GM18870 (cell line): ENCODE results near the gene NUDCD3.

Experiments used
- ATAC-seq: cut with Tn5 transposase; IDR thresholded peaks from one replicate; pipeline ENCODE4 v1.9.1; 2021; ENCODE audit warnings: moderate library complexity; ENCODE audit not compliant: unreplicated experiment

The NUDCD3 gene

DNA sequence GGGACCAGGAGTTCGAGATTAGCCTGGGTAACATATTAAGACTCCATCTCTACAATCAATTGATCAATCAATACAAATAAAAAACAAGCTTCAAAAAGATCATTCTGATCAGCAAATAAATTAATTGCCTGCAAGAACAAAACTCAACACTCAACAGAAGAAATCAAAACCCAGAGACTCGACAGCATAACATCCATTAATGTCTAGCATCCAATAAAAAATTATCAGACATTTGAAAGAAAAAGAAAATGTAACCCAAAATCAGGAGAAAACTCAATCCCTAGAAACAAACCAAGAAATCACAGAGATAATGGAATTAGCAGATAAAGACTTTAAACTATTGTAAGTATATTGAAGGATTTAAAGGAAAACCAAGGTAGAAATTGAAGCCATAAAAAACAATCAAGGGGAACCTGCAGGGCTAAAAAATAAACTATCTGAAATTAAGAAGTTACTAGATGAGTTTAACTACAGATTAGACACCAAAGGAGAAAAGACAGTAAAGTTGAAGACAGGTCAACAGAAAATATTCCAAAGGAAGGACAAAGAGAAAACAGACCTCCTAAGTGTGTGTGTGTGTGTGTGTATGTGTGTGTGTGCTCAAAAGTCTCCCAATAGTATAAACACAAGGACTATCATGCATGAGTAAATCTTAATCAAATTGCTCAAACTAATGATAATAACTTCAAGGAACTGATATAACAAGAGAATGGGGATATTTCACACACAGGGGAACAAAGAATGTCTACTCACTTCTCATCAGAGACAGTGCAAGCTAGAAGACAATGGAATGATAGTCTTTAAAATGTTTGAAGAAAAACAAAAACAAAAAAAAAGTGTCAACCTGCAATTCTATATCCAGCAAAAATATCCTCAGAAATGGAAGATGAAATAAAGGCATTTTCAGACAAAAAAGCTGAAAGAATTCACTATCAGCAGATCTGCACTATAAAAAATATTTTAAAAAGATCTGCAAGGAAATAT, 7.7 kb downstream of the NUDCD3 start:
- ATAC-seq: no peak

DNA sequence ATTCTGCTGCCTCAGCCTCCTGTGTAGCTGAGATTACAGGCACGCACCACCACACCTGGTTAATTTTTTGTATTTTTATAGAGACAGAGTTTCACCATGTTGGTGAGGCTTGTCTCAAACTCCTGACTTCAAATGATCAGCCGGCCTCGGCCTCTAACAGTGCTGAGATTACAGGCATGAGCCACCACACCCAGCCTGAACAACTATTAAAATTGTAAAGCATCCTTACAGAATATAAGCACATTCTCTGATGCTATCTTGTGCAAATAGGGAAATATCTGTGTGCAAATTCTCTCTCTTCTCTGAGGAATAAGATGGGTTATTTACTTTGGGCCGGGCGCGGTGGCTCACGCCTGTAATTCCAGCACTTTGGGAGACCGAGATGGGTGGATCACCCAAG, 12.5 kb downstream of the NUDCD3 start:
- ATAC-seq: no peak

GRCh38 chr7:44477063-44477830, 13.2 kb downstream of the NUDCD3 start:
- ATAC-seq: no peak

- ATAC-seq: no peak
These were observed 14.1 kb downstream of the NUDCD3 start for GRCh38 chr7:44476313-44476712.

GRCh38 chr7:44473295-44473694, 17.2 kb downstream of the NUDCD3 start:
- ATAC-seq: no peak

GRCh38 chr7:44472843-44473242, 17.6 kb downstream of the NUDCD3 start:
- ATAC-seq: no peak

DNA sequence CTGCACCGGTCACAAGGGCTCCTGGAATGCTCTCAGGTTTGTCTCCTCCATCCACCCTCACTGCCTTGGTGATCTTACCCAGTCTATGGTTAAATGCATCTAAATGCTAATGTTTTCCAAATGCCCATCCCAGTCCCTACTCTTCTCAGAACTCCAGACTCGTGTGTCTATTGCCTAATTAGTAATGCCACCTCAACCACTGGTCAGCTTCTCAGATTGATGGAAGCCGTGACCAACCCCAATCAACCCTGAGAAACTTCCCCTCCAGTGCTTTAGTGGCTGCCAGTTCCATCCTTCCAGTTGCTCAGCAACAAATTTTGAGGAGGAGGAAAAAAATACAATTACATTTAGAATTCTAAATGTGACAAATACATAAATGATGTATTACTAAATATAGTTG, 18.6 kb downstream of the NUDCD3 start:
- no peak for ATAC-seq

- no peak for ATAC-seq
These were observed 19.0 kb downstream of the NUDCD3 start for GRCh38 chr7:44471436-44471835.

DNA sequence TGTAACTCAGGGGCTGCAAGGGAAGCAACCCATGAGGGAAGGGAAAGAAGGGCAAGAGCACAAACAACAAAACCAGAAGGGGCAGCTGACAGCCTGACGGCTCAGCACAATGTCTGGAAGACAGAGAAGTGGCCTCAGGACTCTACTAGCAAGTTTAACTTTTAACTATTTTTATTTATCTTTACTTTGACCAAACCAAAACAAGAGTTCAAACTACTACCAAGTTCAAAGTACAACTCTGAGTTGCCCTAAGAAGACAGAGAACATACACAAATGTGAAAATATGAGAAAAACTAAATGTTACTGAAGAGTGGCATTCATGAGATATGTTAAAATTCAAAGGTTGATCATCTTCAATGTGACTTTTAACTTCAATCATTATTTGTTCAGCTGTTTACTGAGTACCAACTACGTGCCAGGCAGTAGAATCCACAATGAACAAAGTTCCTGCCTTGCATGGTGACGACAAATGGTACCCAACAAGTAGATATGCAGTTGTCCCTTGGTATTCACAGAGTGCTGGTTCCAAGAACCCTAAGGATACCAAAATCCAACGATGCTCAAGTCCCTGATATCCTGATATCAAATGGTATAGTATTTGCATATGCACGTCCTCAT, 19.7 kb downstream of the NUDCD3 start:
- ATAC-seq: no peak

DNA sequence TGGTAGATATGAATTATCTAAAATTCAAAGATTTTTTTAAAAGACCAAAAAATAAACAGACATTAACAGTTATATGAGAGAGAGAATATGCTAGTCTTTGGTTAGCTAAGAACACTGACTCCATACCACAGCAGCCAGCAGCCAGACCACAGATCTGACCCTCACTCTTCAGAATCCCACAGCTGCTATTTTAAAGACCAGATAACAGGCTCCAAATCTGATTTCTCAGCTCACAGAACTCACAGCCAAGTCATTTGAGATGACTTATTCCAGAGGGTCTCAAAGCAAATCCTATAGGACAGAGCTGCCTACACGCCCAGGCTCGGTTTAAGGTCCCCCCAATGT, 20.4 kb downstream of the NUDCD3 start:
- no peak for ATAC-seq

DNA sequence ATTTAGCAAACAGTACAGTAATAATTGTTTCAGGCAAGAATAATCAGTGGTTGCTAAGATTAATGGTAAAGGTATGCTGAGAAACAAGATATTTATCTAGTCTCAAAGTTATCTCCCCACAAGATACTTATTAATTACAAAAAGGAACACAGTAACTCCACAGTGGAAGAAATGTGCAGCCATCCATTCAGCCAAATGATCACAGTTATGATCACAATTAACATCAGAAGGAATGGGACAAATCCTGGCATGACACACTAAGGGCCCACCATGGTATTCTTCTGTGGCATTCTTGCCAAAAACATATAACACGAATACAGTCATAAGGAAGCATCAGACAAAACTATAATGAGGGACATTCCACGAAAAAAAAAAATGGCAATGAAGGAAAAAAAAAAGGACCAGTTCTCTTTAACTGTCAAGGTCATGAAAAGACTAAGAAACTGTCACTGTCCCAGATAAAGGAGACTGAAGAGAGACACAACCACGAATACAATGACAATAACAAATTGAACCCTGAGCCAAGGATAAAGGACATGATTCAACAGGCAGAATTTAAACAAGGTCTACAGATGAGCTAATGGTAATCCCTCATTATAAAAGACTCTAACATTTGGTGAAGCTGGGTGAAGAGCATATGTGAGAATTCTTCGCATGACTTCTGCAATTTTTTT, 20.9 kb downstream of the NUDCD3 start:
- ATAC-seq: no peak

DNA sequence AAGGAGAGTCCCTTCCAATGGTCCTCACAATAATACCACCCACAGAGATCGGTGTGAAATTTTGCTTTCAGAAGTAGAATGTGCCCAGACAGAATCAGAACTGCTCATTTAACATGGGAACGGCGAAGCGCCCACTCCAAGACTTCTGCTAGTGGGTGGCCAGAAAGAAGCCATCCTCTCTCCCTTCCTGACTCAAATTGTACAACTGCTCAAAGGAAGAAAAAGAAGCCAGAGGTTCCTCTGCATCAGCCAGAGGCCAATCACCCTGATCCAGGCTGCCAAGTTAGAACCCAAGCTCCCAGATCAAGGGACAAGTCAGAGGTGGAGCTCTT, 23.3 kb downstream of the NUDCD3 start:
- ATAC-seq: no peak

DNA sequence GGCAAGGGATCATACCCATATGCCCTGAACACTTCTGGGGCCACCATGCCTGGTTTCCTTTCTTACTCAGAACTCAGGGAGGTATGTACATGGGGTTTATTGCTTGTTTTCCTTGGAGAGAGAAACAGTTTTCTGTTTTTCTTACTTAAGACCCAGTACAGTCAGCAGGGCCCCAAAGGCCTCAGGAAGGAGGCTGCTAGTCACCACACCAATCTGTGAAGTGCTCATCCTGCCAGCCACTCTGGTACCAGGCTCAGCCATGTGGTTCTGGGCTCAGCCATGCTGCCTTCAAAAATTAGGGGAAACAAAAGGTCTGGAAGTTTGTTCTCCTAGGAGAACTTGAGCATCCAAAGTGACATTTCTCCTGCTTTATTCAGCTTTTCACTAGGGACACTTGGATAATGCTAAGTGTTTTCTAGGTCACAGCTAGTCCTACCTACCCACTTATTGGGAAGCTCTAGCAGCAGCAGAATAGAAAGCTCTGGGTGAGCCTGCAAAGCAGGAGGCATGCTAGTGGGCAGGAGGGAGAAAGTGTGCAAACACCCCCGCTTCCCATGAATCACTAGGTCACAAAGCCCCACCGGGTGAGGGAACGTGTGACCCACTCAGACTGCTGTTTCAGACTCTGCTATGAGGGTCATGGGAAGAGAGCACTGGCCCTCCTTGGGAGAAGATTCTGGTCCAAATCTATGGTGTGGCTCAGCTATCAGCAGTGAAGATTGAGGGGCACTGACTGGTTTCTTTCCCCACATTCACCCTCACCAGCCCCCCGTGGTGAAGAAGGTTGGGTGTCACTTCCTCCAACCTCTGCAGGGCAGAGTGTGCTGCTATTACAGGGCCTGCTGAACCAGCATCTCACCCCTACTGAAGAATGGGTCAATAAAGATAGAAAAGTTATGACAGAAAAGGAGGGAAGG, 23.9 kb downstream of the NUDCD3 start:
- ATAC-seq: no peak

DNA sequence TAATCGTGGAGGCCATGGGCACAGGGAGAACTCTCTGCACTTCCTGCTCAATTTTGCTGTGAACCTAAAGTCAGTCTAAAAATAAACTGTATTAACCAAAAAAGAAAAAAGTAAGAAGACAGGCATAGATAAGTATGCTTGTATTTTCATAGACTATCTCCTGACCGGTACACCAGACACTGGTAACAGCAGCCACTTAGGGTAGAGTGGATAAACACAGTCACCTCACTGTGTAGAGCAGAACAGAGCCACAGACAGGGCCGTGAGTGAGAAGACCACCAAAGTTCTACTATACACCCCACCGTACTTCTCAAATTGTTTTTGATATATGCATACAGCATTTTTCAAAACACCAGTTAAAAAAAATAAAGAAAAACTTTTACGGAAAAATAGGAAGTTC, 25.0 kb downstream of the NUDCD3 start:
- ATAC-seq: no peak

DNA sequence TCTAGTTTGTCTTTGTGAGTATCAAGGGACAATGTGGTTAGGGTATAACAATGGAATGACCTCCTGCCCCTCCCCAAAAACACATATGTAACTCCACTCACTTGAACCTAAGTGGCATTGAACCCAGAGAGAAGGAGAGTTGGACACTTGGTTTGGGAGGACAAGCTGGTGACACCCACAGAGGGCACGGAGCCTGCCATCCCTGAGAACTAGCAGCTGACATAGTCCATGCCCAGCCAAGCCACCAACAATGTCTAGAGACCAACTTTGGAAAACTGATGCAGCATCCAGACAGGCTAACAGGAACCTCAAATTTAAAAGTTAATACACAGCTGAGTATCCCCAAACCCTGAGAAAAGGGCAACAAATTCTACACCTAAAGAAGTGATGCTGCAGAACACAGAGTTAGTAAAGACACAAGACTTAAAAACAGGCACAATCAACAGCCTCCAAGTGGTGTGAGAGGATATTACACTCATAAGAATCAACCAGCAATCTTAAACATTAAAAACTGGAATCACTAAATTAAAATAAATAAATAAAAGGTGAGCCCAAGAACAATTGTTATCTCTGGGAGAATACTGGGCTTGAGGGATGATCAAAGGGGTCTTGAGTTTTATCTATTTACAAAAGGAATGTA, 27.2 kb downstream of the NUDCD3 start:
- no peak for ATAC-seq

DNA sequence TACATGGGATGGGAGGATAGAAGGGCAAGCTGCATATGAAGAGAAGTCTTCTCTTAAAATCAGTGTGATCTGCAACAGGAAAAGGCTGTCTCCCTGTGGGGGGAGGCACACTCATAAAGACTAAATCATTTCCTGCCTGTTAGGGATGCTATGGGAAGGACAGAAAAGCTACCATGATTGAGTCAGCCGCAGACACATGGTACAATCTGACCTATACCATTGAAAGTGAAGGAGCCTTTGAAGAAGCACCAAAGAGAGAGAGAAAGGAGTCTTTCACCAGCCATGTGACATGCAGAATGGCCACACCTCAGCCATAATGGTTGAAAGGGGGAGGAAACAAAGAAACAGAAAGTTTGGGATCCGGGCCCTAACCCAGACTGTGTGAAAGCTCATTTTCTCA, 29.1 kb downstream of the NUDCD3 start:
- ATAC-seq: no peak

GRCh38 chr7:44460325-44460724, 30.1 kb downstream of the NUDCD3 start:
- peak; percentile 97 for ATAC-seq

DNA sequence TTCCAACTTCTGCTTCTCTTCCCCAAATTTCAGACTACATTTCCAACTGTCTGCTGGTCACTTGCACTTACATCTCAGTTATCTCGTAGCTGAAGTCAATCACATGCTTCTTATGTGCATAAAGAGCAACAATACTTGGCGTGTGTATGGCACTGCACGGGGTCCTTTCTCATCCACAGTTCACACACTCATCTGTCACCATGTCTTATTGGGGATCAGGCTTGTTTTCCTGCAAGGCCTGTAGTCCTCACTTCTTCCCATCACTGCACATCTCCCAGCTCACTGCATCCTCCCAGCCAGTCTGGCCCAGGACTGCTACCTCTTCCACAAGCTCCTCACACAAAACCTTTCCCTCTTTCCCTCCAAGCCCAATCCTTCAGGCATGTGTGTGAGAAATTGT, 35.3 kb downstream of the NUDCD3 start:
- no peak for ATAC-seq

DNA sequence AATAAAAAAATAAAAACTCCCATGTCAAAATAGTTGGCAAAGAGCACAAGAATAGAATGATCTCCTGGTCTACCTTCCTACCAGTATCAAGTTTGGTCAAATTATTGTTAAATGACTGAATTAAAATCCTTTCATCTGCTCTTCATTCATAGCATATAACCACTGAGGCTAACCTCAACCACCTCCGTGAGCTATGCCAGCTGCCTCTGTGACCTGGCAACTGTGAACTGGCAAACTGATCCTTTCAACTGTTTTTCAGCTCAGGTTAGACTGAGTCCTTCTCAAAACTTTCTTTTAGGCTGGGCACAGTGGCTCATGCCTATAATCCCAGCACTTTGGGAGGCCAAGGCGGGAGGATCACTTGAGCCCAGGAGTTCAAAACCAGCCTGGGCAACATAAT, 36.1 kb downstream of the NUDCD3 start:
- ATAC-seq: no peak

DNA sequence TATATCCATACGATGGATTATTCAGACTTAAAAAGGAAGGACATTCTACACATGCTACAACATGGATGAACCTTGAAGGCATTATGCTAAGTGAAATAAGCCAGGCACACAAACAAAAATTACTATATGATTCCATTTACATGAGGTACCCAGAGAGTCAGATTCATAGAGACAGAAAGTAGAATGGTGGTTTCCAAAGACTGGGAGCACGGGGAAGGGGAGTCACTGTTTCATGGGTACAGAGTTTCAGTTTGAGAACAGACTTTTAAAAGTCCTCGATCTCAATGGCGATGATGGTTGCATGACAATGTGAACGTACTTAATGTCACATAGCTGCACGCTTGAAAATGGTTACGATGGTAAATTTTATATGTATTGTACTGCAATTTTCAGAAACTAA, 39.3 kb downstream of the NUDCD3 start:
- no peak for ATAC-seq
